Large intestine (tissue), 3 donors: Measurements from ENCODE around the gene CNGB1. TPM values are rescaled to one million over a fixed set of nuclear protein-coding genes. Genes with fewer than 3 reads are reported as not detected.
"Not testable (repeated sequence)": the region's sequence is repeated elsewhere in the genome, so short reads cannot be mapped to it uniquely, and the experiment has no call there.

Experiments used
- DNase-seq, 2 donors: peaks; one replicate each; pipeline versions ENCODE4 v3.0.0 to v3.0.0-alpha.2; 2013
- H3K27ac ChIP-seq: one replicate; pipeline ENCODE4 v1.5.1; 2013; ENCODE audit warnings: low read length
- H3K27me3 ChIP-seq: 2 replicates; pipeline ENCODE4 v1.6.1; 2013; ENCODE audit warnings: low read length; ENCODE audit not compliant: control insufficient read depth, insufficient read depth
- H3K36me3 ChIP-seq: 2 replicates; pipeline ENCODE4 v1.6.1; 2013; ENCODE audit warnings: low read length; ENCODE audit not compliant: control insufficient read depth, insufficient read depth
- H3K4me1 ChIP-seq: one replicate; pipeline ENCODE4 v1.6.1; 2013; ENCODE audit warnings: low read length; ENCODE audit not compliant: control insufficient read depth, insufficient read depth
- H3K4me3 ChIP-seq: one replicate; pipeline ENCODE4 v1.5.1; 2013; ENCODE audit warnings: low read length
- H3K9me3 ChIP-seq: one replicate; pipeline ENCODE4 v1.6.1; 2013; ENCODE audit warnings: mild to moderate bottlenecking, low read depth, low read length, moderate library complexity; ENCODE audit not compliant: control insufficient read depth
- WGBS: methylation state at CpG from one replicate; pipeline ENCODE4 v1.1.5; 2013; ENCODE audit warnings: low lambda C conversion rate; ENCODE audit not compliant: insufficient coverage; 5-methylcytosine and 5-hydroxymethylcytosine counted together
- polyA plus RNA-seq: library from polyadenylated mRNA; unstranded; fragments of 120-200 nt; gene quantifications from one replicate; pipeline ENCODE4 v1.2.1, GENCODE V29; 2013

Gene CNGB1
- polyA plus RNA-seq, 1 donor: 7.5 TPM

- not testable (repeated sequence) for H3K27ac ChIP-seq, H3K9me3 ChIP-seq, DNase-seq, H3K4me3 ChIP-seq, H3K27me3 ChIP-seq, H3K36me3 ChIP-seq, H3K4me1 ChIP-seq
These were observed 53.0 kb downstream of the CNGB1 start for GRCh38 chr16:57917929-57918328.

DNA sequence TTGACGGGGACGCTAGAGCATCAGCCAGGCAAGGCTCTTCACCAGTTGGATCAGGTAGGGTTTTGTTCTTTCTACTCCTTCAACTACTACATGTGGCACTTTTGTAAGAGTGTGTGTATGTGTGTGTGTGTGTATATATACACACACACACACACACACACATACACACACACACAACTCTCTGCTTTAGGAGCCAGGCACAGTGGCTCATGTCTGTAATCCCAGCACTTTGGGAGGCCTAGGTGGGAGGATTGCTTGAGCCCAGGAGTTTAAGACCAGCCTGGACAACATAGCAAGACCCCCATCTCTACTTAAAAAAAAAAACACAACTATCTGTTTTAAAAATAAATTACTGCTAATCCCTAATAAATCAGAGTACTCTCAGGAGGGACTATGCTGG, 53.4 kb downstream of the CNGB1 start:
- no CpG with 5 or more reads among the region's 2 CpGs for WGBS
- H3K27me3 ChIP-seq, DNase-seq, H3K4me3 ChIP-seq, H3K4me1 ChIP-seq, H3K36me3 ChIP-seq, H3K27ac ChIP-seq, H3K9me3 ChIP-seq: not testable (repeated sequence)

DNA sequence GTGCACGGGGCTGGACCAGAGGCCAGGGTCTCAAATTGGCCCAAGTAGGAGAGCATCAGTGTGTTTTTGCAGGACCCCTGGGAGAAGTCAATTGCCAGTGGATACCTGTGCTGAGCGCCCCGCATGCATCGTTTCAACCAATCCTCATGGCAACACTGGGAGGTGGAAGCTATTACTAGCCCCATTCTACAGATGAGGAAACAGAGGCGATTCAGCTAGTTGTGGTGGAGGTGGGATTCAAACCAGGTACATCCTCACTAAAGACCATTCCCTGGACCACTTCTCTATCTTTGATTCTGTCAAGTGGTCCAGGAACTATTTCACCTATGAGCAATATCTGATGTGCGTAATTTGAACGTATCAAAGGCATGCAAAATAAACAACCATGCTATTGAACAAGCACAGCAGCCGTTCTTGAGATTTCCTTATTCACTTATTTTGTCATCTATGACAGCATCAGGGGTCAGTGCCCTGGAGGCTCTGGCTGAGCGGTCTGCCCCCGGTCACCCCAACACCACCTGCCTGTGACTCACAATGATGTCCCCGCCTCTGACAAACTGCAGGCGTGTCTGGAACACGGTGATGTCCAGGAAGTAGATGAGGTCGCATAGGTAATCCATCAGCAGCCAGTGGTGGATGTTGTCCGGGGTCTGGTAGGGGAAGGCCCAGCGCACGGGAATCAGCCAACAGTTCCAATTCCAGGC, 54.0 kb downstream of the CNGB1 start:
- no peak for DNase-seq
- Histone ChIP-seq H3K36me3 (no peaks in the 10 kb centered on the region), H3K27me3 (peaks cover 2% of the 10 kb centered on the region), H3K9me3 (no peaks in the 10 kb centered on the region), H3K4me1 (no peaks in the 10 kb centered on the region), H3K4me3 (no peak overlapping the region), H3K27ac (no peak overlapping the region)
- 42% methylated on average over 2 of the region's 17 CpGs for WGBS

DNA sequence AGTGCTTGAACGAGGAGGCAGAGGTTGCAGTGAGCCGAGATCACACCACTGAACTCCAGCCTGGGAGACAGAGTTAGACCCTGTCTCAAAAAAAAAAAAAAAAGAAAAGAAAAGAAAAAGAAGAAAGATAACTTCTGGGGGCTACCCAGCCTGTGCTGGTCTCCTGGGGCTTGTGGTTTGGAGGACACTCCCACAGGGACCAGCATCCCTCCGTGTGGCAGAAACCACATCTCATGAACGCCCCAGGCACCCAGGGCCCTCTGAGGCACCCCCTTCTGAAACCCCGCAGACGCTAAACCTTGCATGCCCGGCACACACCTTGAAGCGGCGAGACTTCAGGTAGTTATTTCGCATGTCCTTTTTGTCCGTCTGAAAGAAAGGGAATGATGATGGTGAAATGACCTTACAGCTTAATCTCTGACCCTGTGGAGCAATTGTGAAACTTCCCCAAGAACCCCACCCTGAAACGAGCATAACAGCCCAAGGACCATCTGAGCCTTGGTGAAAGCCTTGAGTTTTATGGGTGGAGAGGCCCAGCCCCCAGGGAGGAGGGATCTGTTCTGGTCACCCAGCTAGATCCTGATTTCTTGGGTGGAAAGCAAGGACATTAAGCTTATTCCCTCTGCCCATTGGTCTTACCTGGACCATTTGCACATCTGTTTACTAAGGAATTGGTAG, 55.0 kb downstream of the CNGB1 start:
- WGBS: 93% methylated on average over 2 of the region's 12 CpGs
- Histone ChIP-seq H3K4me1 (no peaks in the 10 kb centered on the region), H3K9me3 (no peaks in the 10 kb centered on the region), H3K27me3 (peaks cover 2% of the 10 kb centered on the region), H3K27ac (no peak overlapping the region), H3K36me3 (no peaks in the 10 kb centered on the region), H3K4me3 (no peak overlapping the region)
- DNase-seq: no peak

DNA sequence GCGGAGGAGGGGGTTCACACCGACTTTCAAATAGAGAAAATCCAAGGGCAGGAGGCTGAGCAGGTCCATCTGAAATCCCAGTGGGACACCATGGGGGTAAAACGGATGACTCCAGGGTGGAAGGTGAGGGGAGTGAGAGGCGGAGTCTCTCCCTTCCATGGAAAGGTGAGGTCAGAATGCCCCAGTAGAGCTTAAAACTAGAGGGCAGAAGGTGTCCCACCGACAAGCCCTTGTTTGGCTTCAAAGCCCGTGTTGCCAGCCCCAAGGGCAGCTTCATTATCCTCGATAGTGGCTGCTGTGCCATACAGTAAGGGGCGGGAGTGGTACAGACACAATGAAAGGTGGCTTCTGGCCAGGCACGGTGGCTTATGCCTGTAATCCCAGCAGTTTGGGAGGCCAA, 55.7 kb downstream of the CNGB1 start:
- DNase-seq: no peak
- no peak overlapping the region for H3K4me3 ChIP-seq
- no CpG with 5 or more reads among the region's 9 CpGs for WGBS

DNA sequence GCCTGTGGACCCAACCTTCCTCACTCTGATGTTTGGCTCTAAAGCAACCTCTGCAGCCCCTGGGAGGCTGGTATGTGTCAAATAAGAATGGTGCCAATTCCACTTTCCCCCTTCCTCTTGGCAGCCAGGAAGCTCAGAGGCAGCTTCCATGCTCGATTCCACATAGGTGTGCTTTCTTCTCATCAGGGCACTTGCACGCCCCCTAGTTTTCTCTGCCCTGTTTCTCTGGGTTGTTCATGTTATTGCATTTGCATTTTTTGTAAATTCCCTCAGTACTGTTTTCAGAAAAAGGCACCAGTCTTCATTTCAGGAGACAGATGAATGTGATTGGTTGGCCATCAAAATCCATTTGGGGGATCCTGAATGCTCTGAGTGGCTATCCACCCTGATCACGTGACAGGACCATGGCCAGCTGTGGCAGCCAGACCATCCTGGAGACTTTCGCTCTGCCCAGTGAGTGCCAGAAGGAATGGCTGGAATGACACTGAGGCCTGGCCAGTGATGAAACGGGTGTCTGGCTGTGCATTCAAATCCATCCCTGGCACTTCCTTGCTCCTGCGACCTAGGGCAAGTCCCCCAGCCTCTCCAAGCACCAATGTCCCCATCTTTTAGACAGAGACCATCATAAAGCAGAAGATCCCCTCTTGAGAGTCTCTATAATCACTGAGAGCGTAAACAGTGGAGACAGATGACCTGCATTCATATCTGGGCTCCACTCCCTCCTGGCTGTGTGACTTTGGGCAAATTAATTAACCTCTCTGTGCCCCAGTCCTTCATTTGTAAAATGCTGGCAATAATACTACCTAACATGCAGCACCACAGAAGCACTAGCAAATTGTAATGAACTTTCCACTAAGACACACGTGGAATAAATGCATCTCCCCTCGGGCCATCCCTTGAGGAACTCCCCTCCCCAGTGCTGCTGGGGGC, 56.4 kb downstream of the CNGB1 start:
- H3K27ac ChIP-seq: no peak overlapping the region
- whole genome bisulfite sequencing: no CpG with 5 or more reads among the region's 9 CpGs
- DNase-seq: no peak

More for the DNA sequence above, 55.7 kb downstream of the CNGB1 start:
- Histone ChIP-seq H3K9me3 (no peaks in the 10 kb centered on the region), H3K27ac (no peak overlapping the region), H3K27me3 (peaks cover 2% of the 10 kb centered on the region), H3K36me3 (no peaks in the 10 kb centered on the region), H3K4me1 (no peaks in the 10 kb centered on the region)

DNA sequence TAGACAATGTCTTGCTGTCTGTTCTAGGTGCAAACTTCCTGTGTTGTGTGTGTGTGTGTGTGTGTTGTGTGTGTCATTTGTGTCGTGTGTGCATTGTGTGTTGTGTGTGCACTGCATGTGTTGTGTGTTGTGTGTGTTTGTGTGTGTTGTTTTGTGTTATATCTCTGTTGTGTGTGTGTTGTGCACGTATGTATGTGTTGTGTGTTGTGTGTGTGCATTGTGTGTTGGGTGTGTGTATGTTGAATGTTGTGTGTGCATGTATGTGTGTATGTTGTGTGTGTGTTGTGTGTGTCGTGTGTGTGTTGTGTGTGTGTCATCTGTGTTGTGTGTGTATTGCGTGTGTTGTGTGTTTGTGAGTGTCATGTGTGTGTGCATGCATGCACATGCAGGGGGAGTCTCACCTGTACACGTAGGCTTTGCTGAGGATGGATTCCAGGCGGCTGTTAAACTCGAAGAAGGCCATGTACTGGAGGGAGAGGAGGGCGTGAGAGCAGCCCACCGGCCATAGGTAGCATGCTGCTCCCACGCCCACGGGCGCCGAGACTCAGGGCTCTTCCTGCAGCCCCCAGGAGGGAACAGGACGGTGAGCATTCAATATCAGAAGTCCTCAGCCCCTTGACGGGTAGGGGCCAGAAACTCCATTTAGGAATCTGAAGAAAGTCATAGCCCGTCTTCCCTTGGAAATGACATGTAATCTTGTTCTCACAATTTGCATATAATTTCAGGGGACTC, 58.2 kb downstream of the CNGB1 start:
- Histone ChIP-seq H3K9me3 (no peaks in the 10 kb centered on the region), H3K27ac (no peak overlapping the region), H3K4me3 (no peak overlapping the region), H3K4me1 (no peaks in the 10 kb centered on the region), H3K27me3 (peaks cover 5% of the 10 kb centered on the region), H3K36me3 (no peaks in the 10 kb centered on the region)
- no peak for DNase-seq
- no CpG with 5 or more reads among the region's 16 CpGs for WGBS

More for the DNA sequence above, 56.4 kb downstream of the CNGB1 start:
- Histone ChIP-seq H3K27me3 (peaks cover 5% of the 10 kb centered on the region), H3K4me1 (no peaks in the 10 kb centered on the region), H3K4me3 (no peak overlapping the region), H3K36me3 (no peaks in the 10 kb centered on the region), H3K9me3 (no peaks in the 10 kb centered on the region)

GRCh38 chr16:57911743-57912142, 59.2 kb downstream of the CNGB1 start:
- H3K27me3 ChIP-seq: peaks cover 6% of the 10 kb centered on the region

GRCh38 chr16:57910696-57911095, 60.2 kb downstream of the CNGB1 start:
- no peak for DNase-seq
- H3K4me3 ChIP-seq: no peak overlapping the region
- peaks cover 14% of the 10 kb centered on the region for H3K27me3 ChIP-seq
- WGBS: no CpG with 5 or more reads among the region's 6 CpGs
- H3K4me1 ChIP-seq: no peaks in the 10 kb centered on the region
- H3K36me3 ChIP-seq: no peaks in the 10 kb centered on the region
- H3K27ac ChIP-seq: no peak overlapping the region
- no peaks in the 10 kb centered on the region for H3K9me3 ChIP-seq

More at GRCh38 chr16:57911743-57912142, 59.2 kb downstream of the CNGB1 start:
- Histone ChIP-seq H3K36me3 (no peaks in the 10 kb centered on the region), H3K4me3 (no peak overlapping the region), H3K4me1 (no peaks in the 10 kb centered on the region), H3K27ac (no peak overlapping the region), H3K9me3 (no peaks in the 10 kb centered on the region)
- DNase-seq: no peak
- WGBS: 70% methylated on average over 2 of the region's 9 CpGs
